LoVo (cell line): ENCODE results near the gene BAG2.
A peak's percentile ranks its signal among the peaks of the same experiment; 100 is the strongest.

ENCODE experiments used
- DNase-seq: peaks from one replicate; pipeline ENCODE4 v3.0.0-alpha.2; 2016; ENCODE audit warnings: low spot score

The BAG2 gene

DNA sequence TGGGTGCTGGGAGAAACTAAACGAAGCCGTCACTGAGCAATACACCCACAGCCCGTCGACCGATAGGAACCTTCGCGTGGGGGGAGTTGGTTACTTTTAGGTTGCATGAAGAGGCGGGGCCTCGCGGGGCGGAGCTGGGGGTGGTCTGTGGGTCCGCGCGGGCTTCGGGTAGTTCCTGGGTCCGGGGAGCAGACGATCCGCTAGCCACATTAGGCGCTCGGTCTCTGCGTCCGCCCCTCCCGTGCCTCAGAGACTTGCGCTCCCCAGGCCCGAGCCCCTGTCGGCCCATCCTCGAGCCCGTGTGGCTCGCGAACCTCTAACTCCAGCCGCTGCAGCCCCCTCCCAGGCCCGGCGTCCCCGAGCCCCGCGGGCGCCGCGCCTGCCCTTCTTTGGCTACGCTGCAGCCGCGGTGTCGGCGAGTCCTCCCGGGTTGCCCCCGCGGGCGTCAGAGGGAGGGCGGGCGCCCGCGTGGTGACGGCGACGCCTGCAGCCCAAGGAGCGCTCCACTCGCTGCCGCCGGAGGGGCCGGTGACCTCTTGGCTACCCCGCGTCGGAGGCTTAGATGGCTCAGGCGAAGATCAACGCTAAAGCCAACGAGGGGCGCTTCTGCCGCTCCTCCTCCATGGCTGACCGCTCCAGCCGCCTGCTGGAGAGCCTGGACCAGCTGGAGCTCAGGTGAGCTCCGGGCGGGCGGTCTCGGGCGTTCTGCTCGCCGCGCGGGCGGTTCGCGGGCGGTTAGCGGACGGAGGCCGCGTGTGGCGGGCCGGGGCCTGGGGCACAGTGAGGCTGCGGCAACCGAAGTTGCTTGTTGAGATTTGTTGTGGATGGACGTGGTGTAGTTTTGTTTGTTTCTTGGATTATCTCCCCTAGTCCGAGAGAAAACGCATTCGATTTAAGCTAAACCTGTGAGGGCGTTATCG is at the start of gene BAG2:
BAG2 (plus strand) TSS at position 191 of the 920 bp plus-strand sequence; CDS start at position 563, 372 bp downstream.
- peak; percentile 85 for DNase-seq

DNA sequence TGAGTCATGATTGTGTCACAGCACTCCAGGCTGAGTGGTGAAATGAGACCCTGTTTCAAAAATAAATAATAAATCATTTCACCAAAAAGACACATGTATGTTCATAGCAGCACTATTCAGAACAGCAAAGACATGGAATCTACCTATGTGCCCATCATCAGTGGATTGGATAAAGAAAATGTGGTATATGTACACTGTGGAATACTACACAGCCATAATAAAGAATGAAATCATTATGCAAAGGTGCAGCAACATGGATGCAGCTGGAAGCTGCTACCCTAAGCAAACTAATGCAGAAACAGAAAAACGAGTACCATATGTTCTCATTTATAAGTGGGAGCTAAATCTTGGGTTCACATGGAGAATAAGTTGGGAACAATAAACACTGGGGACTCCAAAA is 49.0 kb upstream of the BAG2 start:
- DNase-seq: no peak

DNA sequence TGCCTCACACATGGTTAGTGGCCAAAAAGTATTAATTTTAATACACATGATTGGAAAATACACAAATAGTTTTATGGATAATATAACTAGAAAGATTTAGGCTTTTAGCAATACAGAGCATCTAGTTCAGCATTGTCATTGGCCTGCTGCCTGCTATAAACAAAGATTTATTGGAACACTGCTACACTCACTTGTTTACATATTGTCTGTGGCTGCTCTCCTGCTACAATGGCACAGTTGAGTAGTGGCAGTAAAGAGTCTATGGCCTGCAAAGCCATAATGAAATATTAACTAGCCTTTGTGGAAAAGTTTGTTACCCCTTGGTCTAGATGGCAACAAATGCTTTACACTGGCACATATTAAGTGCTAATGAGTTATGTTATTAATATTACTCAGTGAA is 44.4 kb upstream of the BAG2 start:
- no peak for DNase-seq

DNA sequence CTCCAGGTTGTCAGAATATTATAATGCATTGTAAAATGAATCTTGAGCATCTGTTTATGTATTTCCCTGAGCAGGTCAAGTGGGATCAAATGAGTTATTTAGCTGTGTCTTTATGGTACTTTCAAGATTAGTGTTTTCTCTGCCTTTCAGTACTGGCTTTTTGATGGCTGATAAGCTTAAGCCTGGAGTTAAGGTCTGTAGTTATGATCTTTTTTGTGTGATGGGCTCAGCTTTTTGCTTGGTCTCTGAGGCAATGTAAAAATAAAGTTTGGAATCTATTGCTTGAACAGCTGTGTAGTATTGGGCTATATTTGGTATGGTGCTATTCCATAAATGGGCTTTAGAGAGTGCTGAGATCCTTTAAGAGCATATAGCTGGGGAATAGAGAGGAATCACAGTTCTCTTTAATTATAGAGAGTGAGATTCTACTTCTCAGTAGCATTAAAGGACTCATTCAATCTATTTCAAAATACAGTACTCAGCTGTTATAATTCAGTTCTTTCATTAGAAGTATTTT is 41.4 kb upstream of the BAG2 start:
- DNase-seq: no peak

DNA sequence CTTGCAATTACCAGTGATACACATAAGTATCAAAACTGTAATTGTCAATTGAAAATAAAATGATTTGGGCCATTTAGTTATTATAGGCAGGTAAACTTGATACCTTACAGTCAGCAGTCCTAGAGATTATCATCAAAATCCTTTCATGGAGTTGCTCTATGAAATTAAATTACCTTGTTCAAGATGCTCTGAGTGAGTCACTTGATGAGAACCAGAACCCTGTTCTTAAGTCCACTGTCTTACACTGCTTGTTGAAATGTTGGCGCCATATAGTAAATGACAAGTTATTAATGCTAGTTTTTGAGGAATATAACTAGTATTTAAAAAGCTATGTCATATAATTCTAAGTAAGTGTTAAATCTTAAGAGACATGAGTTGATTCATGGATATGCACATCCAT is 37.2 kb upstream of the BAG2 start:
- no peak for DNase-seq

DNA sequence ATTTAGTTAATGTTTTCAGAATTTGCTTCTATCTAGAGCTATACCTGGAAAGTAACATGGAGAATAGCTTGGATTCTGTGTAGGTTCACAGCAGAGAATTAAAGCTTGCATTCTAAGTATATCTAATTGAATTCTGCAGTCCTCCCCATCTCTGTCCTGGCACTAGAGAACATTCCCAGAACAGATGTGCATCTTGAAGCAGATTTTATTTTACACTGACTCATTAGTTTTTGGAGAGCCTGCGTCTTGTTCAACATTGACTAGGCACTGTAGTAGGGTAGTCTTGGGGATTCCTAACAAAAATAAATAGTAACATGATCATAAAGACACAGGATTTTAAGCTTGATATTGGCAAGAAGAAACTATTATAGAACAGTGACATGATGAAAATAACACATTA is 36.2 kb upstream of the BAG2 start:
- no peak for DNase-seq

DNA sequence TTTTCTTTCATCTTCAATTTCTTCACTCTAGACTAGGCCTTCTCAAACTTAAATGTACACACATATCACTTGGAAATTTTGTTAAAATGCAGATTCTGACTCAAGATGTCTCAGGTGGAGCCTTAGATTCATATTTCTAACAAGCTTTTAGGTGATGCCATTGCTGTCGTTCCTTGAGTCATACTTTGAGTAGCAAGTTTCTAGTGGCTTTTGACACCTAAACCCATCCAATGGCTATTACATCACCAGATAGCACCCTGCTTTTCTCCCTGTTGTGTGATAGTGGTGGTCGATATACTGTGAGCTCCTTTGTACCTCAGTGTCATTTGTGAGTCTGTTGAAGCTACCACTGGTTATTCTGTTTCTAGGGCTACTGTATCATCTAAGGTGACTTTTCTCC is 34.8 kb upstream of the BAG2 start:
- no peak for DNase-seq

DNA sequence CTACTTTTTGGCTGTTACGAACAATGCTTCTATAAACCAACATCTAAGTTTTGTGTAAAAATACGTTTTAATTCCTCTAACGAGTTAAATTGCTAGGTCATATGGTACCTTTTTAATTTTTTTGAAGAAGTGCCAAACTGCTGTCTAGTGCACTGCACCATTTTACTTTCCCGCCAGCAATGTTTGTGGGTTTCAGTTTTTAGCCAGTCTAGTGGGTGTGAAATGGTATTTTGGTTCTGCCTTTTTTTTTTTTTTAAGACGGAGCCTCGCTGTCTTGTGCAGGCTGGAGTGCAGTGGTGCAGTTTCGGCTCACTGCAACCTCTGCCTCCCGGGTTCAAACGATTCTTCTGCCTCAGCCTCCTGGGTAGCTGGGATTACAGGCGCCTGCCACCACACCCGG is 34.1 kb upstream of the BAG2 start:
- no peak for DNase-seq

DNA sequence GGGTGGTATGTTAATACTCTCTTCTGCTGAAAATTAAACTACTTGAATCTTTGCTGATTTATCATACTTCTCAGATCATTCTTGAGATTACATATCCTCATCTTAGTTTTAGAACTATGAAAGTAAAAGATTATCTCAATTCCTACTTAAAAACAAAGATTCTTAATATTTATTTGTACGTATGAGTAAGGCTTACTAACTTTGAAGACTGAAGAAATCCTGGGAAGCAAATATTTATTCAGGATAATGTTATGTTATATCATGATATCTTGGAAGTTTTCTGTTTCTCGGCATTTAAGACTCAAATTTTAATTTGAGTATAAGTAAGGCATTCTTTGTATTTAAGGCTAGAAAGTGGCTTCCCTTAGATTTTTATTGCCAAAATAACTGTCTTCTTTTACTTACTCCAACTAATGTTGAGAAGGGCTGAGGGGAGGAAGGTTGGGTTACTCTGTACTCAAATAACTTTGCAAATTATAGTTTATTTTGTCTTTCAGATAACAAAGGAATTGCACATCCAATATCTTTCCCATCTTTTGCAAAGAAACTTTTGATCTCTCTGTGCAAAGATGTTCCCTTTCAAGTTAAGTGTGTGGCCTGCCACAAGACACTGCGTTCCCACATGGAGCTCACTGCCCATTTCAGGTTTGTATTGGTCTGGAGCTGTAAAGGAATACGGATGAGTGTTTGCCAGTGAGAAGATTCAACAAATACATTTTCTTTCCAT is 30.5 kb upstream of the BAG2 start:
- no peak for DNase-seq

DNA sequence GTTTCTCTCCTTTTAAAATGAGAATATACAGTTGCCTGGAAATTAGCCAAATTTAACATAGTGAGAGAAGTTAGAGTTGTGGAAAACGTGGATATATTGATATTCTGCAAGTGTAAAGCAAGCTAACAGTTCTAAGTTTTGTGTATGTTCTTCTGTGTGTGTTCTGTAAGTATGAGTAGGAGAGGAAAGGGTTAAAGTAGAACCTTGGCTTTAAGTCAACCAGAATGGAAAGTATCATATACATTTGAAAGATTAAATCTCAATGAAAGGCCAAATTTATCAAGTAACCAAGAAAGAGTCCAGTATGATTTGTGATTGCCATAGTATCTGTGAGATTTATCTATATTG is 30.0 kb upstream of the BAG2 start:
- DNase-seq: no peak

DNA sequence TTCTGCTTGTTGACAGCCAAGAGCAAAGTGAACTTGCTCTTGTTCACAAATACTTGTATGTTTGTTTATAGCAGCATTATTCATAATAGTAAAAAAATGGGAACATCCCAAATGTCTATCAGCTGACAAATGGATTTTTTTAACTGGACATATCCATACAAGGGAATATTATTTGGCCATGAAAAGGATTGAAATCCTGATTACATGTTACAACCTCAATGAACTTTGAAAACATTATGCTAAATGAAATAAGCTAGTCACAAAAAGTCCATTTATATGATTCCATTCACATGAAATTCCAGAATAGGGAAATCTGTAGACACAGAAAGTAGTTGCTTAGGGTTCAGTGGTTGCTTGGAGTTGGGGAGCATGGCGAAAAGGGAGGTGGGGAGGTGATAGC is 28.4 kb upstream of the BAG2 start:
- no peak for DNase-seq

DNA sequence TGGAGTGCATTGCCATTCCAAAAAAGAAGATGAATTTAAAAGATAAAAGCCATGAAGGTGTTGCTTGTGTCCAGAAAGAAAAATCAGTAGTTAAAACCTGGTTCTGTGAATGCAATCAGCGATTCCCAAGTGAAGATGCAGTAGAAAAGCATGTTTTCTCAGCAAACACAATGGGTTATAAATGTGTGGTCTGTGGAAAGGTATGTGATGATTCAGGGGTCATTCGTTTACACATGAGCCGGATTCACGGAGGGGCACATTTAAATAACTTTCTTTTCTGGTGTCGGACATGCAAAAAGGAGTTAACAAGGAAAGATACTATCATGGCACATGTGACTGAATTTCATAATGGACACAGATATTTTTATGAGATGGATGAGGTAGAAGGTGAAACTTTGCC is 24.7 kb upstream of the BAG2 start:
- no peak for DNase-seq

DNA sequence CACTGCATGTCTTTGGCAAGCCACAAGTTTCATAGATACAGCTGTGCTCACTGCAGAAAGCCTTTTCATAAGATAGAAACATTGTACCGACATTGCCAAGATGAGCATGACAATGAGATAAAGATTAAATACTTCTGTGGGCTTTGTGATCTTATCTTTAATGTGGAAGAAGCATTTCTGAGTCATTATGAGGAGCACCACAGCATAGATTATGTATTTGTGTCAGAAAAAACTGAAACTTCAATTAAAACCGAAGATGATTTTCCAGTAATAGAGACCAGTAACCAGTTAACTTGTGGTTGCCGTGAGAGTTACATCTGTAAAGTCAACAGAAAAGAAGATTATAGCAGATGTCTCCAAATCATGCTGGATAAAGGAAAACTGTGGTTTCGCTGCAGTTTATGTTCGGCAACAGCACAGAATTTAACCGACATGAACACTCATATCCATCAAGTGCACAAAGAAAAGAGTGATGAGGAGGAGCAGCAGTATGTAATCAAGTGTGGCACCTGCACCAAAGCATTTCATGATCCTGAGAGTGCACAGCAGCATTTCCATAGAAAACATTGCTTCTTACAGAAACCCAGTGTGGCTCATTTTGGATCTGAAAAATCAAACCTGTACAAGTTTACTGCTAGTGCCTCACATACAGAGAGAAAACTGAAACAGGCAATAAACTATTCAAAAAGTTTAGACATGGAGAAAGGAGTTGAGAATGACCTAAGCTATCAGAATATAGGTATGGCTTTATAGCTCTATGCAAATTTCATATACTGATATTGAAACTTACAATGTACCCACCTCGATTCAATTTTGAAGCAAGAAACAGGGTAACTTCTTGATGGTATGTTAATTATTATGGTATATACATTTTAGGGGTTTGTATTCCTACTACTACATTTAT is 23.9 kb upstream of the BAG2 start:
- no peak for DNase-seq

DNA sequence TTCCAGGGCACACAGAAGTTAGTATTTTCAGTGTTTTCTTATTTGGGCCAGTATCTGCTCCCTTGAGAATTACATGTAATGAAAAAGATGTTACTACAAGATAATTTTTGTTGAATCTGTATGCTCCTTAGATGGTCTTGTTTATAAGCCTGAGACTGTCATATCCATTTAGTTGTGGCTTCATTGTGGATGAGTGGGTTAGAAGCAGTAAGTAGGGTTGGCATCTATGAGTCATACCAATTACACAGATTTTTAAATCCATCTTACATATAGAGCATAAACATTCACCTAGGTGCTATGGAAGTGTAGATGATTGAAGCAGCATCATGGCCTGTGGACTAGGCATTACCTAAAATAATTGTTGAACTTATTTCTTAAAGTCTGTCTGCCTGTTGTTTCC is 13.5 kb upstream of the BAG2 start:
- DNase-seq: no peak

DNA sequence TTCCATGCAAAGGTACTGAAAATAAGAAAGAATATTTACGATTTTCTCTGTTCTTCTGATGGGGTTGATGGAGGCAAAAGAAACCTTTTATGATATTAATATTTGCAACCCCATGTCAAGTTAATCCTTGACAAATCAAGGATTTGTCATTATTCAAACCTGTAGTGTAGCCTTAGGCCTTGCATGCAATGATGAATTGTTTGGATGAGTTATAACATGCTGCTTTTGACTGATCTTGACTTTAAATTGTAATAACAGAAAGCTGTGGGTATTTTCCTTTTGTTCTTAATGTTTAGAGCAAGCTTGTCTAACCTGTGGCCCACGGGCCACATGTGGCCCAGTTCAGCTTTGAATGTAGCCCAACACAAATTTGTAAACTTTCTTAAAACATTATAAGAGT is 13.0 kb upstream of the BAG2 start:
- no peak for DNase-seq

DNA sequence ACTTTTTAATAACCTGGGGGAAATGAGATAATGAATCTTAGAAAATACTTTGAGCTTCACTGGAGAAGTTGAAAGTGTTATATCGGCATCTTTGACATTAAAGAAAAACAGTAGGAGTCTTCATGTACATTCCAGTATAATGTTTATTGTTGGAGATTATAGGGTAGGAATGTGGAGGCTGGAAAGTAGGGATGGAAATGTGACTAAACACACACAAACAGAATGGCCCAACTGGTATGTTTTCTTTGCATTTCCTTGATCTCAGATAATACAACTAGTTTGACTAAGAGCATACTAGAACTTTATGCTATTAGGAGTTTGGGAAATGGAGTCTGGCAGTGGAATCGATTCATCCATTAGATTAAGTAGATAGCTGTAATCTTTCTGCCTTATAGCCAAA is 10.1 kb upstream of the BAG2 start:
- DNase-seq: no peak

DNA sequence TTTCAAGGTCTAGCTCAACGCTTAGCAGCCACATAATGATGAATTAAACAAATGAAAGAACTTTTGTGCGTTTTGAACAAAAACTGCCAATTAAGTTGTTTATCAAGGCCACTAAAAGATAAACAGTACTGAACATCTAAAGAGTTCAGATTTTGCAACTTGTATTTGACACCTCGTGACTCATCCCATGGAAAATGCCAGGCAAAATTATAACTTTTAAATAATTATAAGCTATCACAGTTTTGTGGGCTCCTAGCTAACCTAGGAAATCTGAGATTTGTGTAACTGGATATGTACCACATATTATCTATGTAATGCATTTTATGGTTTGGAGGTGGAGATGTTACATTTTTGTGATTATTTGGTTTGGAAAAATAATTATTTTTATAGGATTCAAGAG is 9.6 kb upstream of the BAG2 start:
- DNase-seq: no peak

DNA sequence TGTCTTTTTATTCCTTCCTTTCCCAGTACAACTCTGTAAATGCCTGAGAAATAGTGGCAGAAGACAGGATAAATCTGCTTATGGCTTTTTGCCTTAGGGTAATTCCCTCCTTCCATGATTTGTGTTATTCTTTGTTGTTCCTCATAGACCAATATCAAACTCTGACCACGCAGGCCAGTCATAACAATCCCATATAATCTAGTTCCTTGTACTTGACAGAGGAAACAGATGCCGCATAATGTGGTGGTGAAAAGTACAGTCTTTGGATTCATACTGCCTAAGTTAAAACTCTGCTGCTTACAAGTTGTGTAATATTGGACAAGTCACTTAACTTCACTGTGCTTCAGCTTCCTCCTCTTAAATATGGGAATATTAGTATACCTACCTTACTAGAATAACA is 8.2 kb upstream of the BAG2 start:
- no peak for DNase-seq

DNA sequence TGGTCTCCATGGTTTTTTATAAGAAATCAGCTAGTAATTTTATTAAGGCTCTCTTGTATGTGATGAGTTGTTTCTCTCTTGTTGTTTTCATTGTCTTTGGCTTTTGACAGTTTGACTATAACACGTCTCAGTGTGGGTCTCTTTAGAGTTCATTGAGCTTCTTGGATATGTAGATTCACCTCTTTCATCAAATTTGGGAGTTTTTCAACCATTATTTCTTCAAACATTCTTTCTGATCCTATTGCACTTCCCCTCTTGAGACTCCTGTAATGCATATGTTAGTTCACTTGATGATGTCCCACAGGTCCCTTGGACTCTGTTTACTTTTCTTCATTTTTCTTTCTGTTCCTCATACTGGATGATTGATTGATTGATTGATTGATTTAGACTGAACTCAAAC is 7.0 kb upstream of the BAG2 start:
- DNase-seq: no peak

DNA sequence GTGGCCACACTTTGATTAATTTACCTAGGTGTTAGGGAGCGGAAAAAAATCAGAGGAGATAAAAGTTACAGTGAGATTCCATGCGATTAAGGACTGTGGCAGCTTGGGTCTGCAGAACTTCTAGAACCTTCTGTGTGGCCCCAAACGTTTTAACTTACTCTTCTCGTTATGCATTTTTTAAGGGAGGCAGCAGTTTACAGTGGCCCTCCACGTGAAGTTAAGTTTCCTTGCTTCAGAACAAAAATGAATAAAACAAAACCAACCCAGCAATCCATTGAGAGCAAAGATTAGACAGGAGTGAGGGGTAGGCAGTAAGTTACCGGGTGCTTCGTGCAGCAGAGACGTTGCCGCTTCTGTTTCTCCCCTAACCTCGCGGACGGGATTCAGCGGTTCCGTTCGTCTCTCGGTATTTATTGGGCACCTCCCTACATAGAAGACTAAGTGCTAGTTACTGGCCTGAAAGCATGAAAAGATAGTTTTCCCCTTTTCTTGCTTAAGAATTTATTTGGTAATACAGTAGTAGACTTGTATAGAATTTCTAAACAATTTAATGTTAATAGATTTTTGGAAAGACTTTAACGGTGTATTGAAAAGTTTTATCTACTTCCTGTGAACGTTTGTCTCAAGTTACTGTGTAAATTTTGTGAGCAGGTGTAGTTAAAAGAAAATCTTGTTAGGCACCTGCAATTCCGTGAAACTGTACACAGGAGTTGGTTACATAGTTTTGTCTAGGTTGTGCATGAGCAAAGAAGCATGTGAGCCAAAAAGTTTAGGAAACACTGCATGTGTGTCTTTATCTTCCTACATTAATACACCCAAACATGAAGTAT is 1.1 kb downstream of the BAG2 start:
- peak; percentile 16 for DNase-seq

DNA sequence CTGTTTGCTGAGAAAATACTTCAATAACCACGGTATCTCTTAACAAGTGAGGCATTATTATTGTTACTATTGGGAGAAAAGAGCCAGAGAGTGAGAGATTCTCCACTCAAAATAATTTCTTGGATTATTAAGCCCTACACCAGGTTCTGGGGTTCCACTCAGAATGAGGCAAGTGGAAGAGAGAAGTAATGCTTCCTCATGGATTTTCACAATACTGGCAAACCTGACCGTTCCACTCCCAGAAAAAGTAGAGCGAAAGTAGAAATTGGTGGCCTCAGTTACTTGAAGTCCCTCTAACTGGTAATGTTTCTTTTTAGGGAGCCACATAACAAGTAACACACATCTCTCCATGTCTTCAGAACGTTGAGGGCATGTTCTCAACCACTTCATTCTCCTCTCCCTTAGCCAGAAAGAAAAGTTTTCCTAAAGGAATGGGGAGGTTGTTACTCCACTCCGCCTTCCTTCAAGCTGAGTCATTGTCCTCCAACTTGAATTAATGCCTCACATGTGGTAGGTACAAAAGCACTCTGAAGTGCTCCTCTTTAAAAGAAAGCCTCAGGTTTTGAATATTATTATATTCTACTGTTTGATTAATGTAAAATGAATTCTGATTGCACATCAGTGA is 1.9 kb downstream of the BAG2 start:
- DNase-seq: peak; percentile 59
